CD4-positive, alpha-beta T cell treated with Interleukin-21 for 1 hour (primary cell): ENCODE measurements around the gene HSPA4L.

Experiments used
- DNase-seq: peaks from one replicate; pipeline ENCODE4 v3.0.0-alpha.2; 2020

The HSPA4L gene

GRCh38 chr4:127783955-127784770 is 2.0 kb downstream of the HSPA4L start:
- DNase-seq, result no peak

- DNase-seq, result no peak
These were observed 6.4 kb downstream of the HSPA4L start for GRCh38 chr4:127788517-127788916.

GRCh38 chr4:127791391-127791790 is 9.3 kb downstream of the HSPA4L start:
- DNase-seq, result no peak

GRCh38 chr4:127793528-127793927 is 11.4 kb downstream of the HSPA4L start:
- no peak for DNase-seq

GRCh38 chr4:127799711-127800110 is 17.6 kb downstream of the HSPA4L start:
- no peak for DNase-seq

- DNase-seq, result no peak
These were observed 27.2 kb downstream of the HSPA4L start for GRCh38 chr4:127809173-127809800.

GRCh38 chr4:127810551-127810950 is 28.4 kb downstream of the HSPA4L start:
- no peak for DNase-seq

GRCh38 chr4:127822430-127822829 is 40.3 kb downstream of the HSPA4L start:
- no peak for DNase-seq

- no peak for DNase-seq
These were observed 46.0 kb downstream of the HSPA4L start for GRCh38 chr4:127828121-127828520.

- no peak for DNase-seq
These were observed 46.9 kb downstream of the HSPA4L start for GRCh38 chr4:127829014-127829413.

GRCh38 chr4:127832585-127832984 is 50.5 kb downstream of the HSPA4L start:
- DNase-seq, result no peak

GRCh38 chr4:127843704-127844600 is 61.8 kb downstream of the HSPA4L start:
- DNase-seq, result no peak

- DNase-seq, result no peak
These were observed 62.5 kb downstream of the HSPA4L start for GRCh38 chr4:127844601-127845116.

- no peak for DNase-seq
These were observed 63.9 kb downstream of the HSPA4L start for GRCh38 chr4:127846061-127846460.

- DNase-seq, result no peak
These were observed 64.6 kb downstream of the HSPA4L start for GRCh38 chr4:127846765-127847164.

GRCh38 chr4:127849505-127850234 is 67.5 kb downstream of the HSPA4L start:
- DNase-seq, result no peak

- no peak for DNase-seq
These were observed 70.5 kb downstream of the HSPA4L start for GRCh38 chr4:127852661-127853060.

- no peak for DNase-seq
These were observed 74.2 kb downstream of the HSPA4L start for GRCh38 chr4:127856196-127856812.

- no peak for DNase-seq
These were observed 74.8 kb downstream of the HSPA4L start for GRCh38 chr4:127856813-127857447.

- DNase-seq, result no peak
These were observed 75.5 kb downstream of the HSPA4L start for GRCh38 chr4:127857641-127858040.

GRCh38 chr4:127868196-127868595 is 86.1 kb downstream of the HSPA4L start:
- DNase-seq, result no peak

- DNase-seq, result no peak
These were observed 88.2 kb downstream of the HSPA4L start for GRCh38 chr4:127870281-127870680.
